Activated CD8-positive, alpha-beta memory T cell treated with anti-CD3 and anti-CD28 coated beads for 1 hour (primary cell): Measurements from ENCODE around the gene RIOK3.
"Not testable (repeated sequence)": the region's sequence is repeated elsewhere in the genome, so short reads cannot be mapped to it uniquely, and the experiment has no call there.

Experiments
- DNase-seq, 2 donors: peaks; one replicate each; pipeline ENCODE4 v3.0.0-alpha.2; 2020; ENCODE audit warnings: low read depth in 1 of 2; ENCODE audit errors: extremely low read depth in 1 of 2

RIOK3 gene

GRCh38 chr18:23494992-23495391 lies 41.9 kb downstream of the RIOK3 start:
- no peak for DNase-seq

- no peak for DNase-seq
Observed at GRCh38 chr18:23495723-23496440, 42.8 kb downstream of the RIOK3 start.

- no peak for DNase-seq
Observed at GRCh38 chr18:23498117-23498516, 45.0 kb downstream of the RIOK3 start.

GRCh38 chr18:23498877-23499276 lies 45.8 kb downstream of the RIOK3 start:
- peak; percentile 34 to 52 for DNase-seq

- DNase-seq, result no peak
Observed at GRCh38 chr18:23499291-23499781, 46.2 kb downstream of the RIOK3 start.

- no peak for DNase-seq
Observed at GRCh38 chr18:23501626-23502025, 48.5 kb downstream of the RIOK3 start.

- no peak for DNase-seq
Observed at GRCh38 chr18:23502516-23503037, 49.5 kb downstream of the RIOK3 start.

GRCh38 chr18:23503038-23503962 lies 50.2 kb downstream of the RIOK3 start, which contains the start of gene RMC1:
TSS of gene RMC1 (plus strand) at chr18:23503511. CDS start at chr18:23503619, 108 bp downstream.
- DNase-seq, result peak; percentile 89 to 99

GRCh38 chr18:23503963-23504344 lies 50.9 kb downstream of the RIOK3 start:
- DNase-seq, result no peak

GRCh38 chr18:23504720-23505119 lies 51.6 kb downstream of the RIOK3 start:
- DNase-seq, result no peak

- DNase-seq, result no peak
Observed at GRCh38 chr18:23506393-23506792, 53.3 kb downstream of the RIOK3 start.

GRCh38 chr18:23510923-23511322 lies 57.8 kb downstream of the RIOK3 start:
- DNase-seq, result not testable (repeated sequence)

- not testable (repeated sequence) for DNase-seq
Observed at GRCh38 chr18:23512216-23512615, 59.1 kb downstream of the RIOK3 start.

GRCh38 chr18:23512641-23513040 lies 59.6 kb downstream of the RIOK3 start:
- no peak for DNase-seq

GRCh38 chr18:23515911-23516546 lies 62.9 kb downstream of the RIOK3 start:
- DNase-seq, result peak; percentile 38 to 56

GRCh38 chr18:23519734-23520133 lies 66.6 kb downstream of the RIOK3 start:
- no peak for DNase-seq

GRCh38 chr18:23521271-23521670 lies 68.2 kb downstream of the RIOK3 start:
- DNase-seq, result no peak

GRCh38 chr18:23521907-23522306 lies 68.8 kb downstream of the RIOK3 start:
- no peak for DNase-seq

- no peak for DNase-seq
Observed at GRCh38 chr18:23523429-23524212, 70.5 kb downstream of the RIOK3 start.

GRCh38 chr18:23524213-23524707 lies 71.2 kb downstream of the RIOK3 start:
- DNase-seq, result no peak
